Mucosa of rectum (tissue), 2 donors: ENCODE measurements around the gene OR11A1.
"Not testable (repeated sequence)": the region's sequence is repeated elsewhere in the genome, so short reads cannot be mapped to it uniquely, and the experiment has no call there.

Source experiments
- H3K27ac ChIP-seq, 2 donors: one replicate each; pipeline ENCODE4 v1.7.0; 2013; ENCODE audit warnings: inconsistent platforms in 2 of 2, low read depth in 2 of 2, low read length in 2 of 2
- H3K27me3 ChIP-seq, 2 donors: one replicate each; pipeline ENCODE4 v1.7.0; 2013; ENCODE audit warnings: low read length in 2 of 2; ENCODE audit not compliant: control insufficient read depth in 2 of 2, insufficient read depth in 2 of 2
- H3K36me3 ChIP-seq, 2 donors: one replicate each; pipeline ENCODE4 v1.7.0; 2013; ENCODE audit warnings: low read length in 2 of 2; ENCODE audit not compliant: control insufficient read depth in 2 of 2, insufficient read depth in 2 of 2
- H3K4me1 ChIP-seq, 2 donors: one replicate each; pipeline ENCODE4 v1.7.0; 2013; ENCODE audit warnings: low read length in 2 of 2, mild to moderate bottlenecking in 1 of 2; ENCODE audit not compliant: control insufficient read depth in 2 of 2, insufficient read depth in 2 of 2
- H3K4me3 ChIP-seq, 2 donors: one replicate each; pipeline ENCODE4 v1.7.0; 2013; ENCODE audit warnings: low read length in 2 of 2
- H3K9ac ChIP-seq, 2 donors: one replicate each; pipeline ENCODE4 v1.7.0; 2013; ENCODE audit warnings: low read length in 2 of 2, low read depth in 1 of 2, mild to moderate bottlenecking in 1 of 2
- H3K9me3 ChIP-seq, 2 donors: one replicate each; pipeline ENCODE4 v1.7.0; 2013; ENCODE audit warnings: low read length in 2 of 2; ENCODE audit not compliant: control insufficient read depth in 2 of 2
- donor health status: healthy.
- donor health status: Normal muscosa, but diverticular disease.

OR11A1 gene

DNA sequence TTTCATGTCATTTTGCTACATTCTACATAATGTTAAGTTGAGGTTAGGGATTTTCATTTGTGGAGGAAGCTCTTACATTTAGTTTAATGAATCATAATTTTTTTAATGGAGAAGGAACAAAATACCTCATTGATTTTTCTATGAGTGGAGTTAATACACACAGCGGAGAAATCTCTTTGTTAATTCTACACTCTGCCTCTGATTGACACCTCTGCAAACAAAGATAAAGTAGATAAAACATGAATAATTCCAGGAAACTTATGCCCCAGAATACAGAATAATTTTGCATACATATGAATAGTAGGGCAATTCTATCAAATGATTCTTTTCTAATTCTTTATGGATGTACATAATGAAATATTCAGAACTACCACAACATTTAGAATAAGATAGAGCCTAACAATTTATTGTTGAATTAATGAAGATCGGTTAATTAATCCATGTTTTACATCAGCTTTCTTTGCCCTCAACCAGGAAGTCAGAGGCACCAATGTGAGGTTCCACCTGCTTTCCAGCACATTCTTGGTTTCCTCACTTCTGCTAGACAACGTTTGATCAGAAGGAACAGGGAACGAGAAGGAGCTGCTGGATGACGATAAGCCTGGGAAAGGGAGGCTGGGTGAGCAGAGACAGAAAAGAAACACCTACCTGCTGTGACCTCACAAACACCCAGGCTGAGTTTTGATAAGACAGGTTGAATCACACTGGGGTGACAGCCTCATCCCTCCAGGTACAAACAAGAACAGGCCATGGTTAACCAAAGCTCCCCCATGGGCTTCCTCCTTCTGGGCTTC lies 4.3 kb upstream of the OR11A1 start:
- Histone ChIP-seq H3K36me3 (no peaks in the 10 kb centered on the region), H3K27ac (no peak overlapping the region), H3K9me3 (no peaks in the 10 kb centered on the region), H3K9ac (no peak overlapping the region), H3K27me3 (no peaks in the 10 kb centered on the region), H3K4me3 (no peak overlapping the region), H3K4me1 (no peaks in the 10 kb centered on the region)

DNA sequence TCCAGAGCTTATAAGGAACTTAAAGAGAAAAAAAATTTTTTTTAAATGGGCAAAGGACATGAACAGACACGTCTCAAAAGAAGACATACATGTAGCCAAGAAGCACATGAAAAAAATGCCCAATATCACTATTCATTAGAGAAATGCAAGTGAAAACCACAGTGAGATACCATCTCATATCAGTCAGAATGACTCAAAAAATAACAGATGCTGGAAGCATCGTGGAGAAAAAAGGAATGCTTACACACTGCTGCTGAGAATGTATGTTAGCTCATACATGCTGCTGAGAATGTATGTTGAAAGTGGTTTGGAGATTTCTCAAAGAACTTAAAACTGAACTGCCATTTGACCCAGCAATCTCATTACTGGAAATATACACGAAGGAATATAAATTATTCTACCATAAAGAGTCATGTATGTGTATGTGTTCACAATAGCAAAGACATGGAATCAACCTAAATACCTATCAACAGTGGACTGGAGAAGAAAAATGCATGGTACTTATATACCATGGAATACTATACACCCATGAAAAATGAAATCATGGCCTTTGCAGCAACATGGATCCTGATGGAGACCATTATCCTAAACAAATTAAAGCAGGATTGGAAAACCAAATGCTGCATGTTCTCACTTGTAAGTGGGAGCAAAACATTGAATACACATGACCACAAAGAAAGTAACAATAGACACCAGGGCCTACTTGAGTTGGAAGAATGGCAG lies 5.2 kb downstream of the OR11A1 start:
- Histone ChIP-seq H3K9me3 (no peaks in the 10 kb centered on the region), H3K27ac (no peak overlapping the region), H3K9ac (no peak overlapping the region), H3K36me3 (no peaks in the 10 kb centered on the region), H3K4me3 (no peak overlapping the region), H3K4me1 (no peaks in the 10 kb centered on the region), H3K27me3 (no peaks in the 10 kb centered on the region)

DNA sequence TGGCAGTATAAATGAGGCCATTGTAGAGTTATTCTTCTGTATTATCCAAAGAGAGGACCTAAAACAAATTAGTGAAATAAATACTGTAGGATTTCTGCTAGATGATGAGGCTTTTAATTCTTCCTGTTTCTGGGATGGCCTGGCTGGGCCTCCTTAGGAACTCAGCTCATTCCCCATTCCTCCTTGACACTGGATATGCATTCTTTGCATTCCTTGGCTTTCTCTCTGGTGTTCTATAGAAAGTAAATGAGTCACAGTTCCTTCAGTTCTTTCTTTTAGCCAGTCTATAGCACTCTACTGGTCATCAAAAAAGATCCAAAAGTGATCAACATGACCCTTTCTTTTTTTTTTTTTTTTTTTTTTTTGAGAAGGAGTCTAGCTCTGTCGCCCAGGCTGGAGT lies 9.2 kb downstream of the OR11A1 start:
- H3K36me3 ChIP-seq, result no peaks in the 10 kb centered on the region
- no peak overlapping the region for H3K9ac ChIP-seq
- no peaks in the 10 kb centered on the region for H3K27me3 ChIP-seq
- no peaks in the 10 kb centered on the region for H3K4me1 ChIP-seq
- H3K9me3 ChIP-seq, result no peaks in the 10 kb centered on the region
- no peak overlapping the region for H3K4me3 ChIP-seq
- no peak overlapping the region for H3K27ac ChIP-seq

DNA sequence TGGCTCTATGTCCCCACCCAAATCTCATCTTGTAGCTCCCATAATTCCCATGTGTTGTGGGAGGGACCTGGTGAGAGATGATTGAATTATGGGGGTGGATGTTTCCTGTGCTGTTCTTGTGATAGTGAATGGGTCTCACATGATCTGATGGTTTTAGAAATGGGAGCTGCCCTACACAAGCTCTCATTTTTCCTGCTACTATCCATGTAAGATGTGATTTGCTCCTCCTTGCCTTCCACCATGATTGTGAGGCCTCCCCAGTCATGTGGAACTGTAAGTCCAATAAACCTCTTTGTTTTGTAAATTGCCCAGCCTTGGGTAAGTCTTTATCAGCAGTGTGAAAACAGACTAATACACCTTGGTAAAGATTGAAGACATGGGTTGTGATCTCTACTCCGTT lies 12.8 kb downstream of the OR11A1 start:
- H3K9ac ChIP-seq, H3K4me1 ChIP-seq, H3K27ac ChIP-seq, H3K9me3 ChIP-seq, H3K36me3 ChIP-seq, H3K4me3 ChIP-seq, H3K27me3 ChIP-seq: not testable (repeated sequence)

DNA sequence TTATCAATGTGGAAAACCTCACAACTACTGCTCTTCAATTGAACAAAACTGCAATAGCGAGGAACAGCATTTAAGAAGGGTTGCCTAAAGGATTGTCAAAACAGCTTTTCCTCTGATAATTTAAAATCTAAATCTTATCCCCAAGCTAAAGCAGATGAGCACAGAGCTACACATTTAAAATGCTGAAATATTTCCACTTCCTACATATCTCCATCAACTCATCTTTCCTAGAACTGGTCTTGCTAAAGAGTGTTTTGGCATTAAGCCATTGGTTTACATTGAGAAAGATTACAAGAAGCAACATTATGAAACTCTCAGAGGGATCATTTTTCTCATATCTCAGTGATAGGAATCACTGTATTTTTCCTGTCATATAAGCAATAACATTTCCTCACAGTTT lies 14.2 kb downstream of the OR11A1 start:
- H3K27me3 ChIP-seq, result no peaks in the 10 kb centered on the region
- no peaks in the 10 kb centered on the region for H3K4me1 ChIP-seq
- no peaks in the 10 kb centered on the region for H3K36me3 ChIP-seq
- H3K9me3 ChIP-seq, result no peaks in the 10 kb centered on the region
- no peak overlapping the region for H3K27ac ChIP-seq
- H3K4me3 ChIP-seq, result no peak overlapping the region
- H3K9ac ChIP-seq, result no peak overlapping the region

DNA sequence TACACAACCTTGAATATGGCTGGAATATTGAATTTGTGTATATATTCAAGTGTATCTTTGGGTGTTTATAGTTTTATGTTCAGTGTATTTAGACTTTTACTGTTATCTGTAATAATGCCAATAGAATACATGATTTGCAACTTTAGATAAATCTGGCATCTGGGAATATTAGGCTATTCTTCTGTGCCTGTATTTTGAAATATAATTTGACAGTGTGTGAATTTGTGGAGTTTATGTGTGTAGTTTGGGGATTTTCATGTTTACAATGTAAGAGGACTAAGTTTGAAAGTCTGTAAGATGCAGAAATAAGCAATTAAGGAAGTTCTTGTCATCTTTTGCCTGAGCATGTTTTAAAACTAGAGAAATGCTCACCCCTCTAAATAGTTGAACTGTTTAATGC lies 17.9 kb downstream of the OR11A1 start, which contains the start of gene OR10C1:
Gene OR10C1 (plus strand): TSS at position 301 of the 400 bp plus-strand sequence. CDS start 710 bp downstream, outside the sequence.
- no peaks in the 10 kb centered on the region for H3K9me3 ChIP-seq
- H3K9ac ChIP-seq, result no peak within 1 kb of the TSS
- H3K27me3 ChIP-seq, result no peaks in the 10 kb centered on the region
- no peaks in the 10 kb centered on the region for H3K36me3 ChIP-seq
- H3K27ac ChIP-seq, result no peak within 1 kb of the TSS
- H3K4me3 ChIP-seq, result no peak within 1 kb of the TSS
- H3K4me1 ChIP-seq, result no peaks in the 10 kb centered on the region

DNA sequence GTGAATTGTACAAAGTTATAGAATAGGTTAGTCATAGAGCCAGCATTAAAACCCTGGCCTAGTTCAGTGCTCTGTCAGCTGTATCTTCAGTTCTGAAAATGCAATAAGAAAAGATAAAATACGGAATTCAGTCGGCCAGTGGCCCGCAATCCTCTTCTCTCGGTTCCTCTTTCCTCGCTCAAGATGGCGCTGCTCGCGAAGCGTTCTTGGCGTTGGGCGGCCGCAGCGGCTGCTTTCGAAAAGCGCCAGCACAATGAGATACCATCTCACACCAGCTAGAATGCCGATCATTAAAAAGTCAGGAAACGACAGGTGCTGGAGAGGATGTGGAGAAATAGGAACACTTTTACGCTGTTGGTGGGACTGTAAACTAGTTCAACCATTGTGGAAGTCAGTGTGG lies 20.1 kb downstream of the OR11A1 start:
- H3K9me3 ChIP-seq, H3K4me1 ChIP-seq, H3K9ac ChIP-seq, H3K36me3 ChIP-seq, H3K4me3 ChIP-seq, H3K27ac ChIP-seq, H3K27me3 ChIP-seq: not testable (repeated sequence)

DNA sequence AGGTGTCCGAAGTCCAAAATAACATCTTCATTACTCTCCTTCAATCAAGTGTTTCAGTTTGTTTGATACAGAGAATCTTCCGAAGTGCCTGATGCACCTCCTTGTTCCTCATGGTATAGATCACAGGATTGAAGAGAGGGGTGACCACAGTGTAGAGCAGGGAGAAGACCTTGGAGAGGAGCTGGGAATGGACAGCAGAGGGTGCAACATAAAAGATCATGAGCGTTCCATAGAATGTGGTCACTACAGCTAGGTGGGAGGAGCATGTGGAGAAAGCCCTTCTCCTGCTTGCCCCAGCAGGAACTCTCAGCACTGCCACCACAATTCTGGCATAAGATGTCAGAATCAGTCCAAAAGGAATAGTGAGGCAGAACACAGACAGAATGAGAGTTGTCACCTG lies 30.2 kb downstream of the OR11A1 start:
- no peaks in the 10 kb centered on the region for H3K4me1 ChIP-seq
- H3K36me3 ChIP-seq, result no peaks in the 10 kb centered on the region
- H3K27ac ChIP-seq, result no peak overlapping the region
- H3K4me3 ChIP-seq, result no peak overlapping the region
- H3K9me3 ChIP-seq, result no peaks in the 10 kb centered on the region
- no peak overlapping the region for H3K9ac ChIP-seq
- H3K27me3 ChIP-seq, result no peaks in the 10 kb centered on the region

DNA sequence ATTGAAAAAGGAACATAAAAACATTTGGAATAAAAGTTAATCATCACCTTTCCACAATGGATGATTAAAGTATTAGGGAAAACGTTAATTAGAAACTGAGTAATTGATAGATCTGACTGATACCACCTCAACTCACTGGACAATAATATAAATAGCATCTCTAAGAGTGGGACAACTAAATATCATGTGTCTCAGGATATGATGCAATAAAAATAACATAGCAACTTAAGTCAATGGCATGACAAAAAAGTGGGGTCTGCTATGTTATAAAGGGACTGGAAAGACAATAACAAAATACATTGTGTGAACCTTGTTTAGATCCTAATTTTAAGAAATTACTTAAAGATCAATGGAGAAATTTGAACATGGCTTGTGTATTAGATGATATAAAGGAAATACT lies 31.8 kb downstream of the OR11A1 start:
- H3K4me1 ChIP-seq, result no peaks in the 10 kb centered on the region
- H3K27me3 ChIP-seq, result no peaks in the 10 kb centered on the region
- H3K9me3 ChIP-seq, result no peaks in the 10 kb centered on the region
- H3K36me3 ChIP-seq, result no peaks in the 10 kb centered on the region
- no peak overlapping the region for H3K4me3 ChIP-seq
- no peak overlapping the region for H3K9ac ChIP-seq
- no peak overlapping the region for H3K27ac ChIP-seq

DNA sequence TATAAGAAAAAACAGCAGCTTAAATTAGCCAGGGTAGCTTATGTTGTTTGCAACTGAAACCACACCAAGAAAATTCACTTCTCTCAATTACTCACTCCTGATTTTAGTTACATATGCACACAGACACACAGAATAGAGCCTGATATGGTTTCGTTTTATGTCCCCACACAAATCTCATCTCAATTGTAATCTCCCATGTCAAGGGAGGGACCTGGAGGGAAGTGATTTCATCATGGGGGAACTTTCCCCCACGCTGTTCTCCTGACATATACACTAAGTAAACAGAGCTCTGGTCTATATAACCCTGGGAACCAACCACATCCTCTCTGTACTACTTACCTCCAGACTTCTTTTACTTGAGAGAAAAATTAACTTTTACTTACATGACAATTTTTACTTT lies 32.3 kb downstream of the OR11A1 start:
- no peaks in the 10 kb centered on the region for H3K27me3 ChIP-seq
- H3K4me3 ChIP-seq, result no peak overlapping the region
- H3K4me1 ChIP-seq, result no peaks in the 10 kb centered on the region
- H3K27ac ChIP-seq, result no peak overlapping the region
- no peak overlapping the region for H3K9ac ChIP-seq
- H3K9me3 ChIP-seq, result no peaks in the 10 kb centered on the region
- no peaks in the 10 kb centered on the region for H3K36me3 ChIP-seq
